Measurements from ENCODE around the gene C3orf18. TPM values are rescaled to one million over a fixed set of nuclear protein-coding genes. Genes with fewer than 3 reads are reported as not detected.

Gene C3orf18
- total and polyA plus RNA-seq, 7 donors = 7.3 to 30.1 (median 17.0) TPM

DNA sequence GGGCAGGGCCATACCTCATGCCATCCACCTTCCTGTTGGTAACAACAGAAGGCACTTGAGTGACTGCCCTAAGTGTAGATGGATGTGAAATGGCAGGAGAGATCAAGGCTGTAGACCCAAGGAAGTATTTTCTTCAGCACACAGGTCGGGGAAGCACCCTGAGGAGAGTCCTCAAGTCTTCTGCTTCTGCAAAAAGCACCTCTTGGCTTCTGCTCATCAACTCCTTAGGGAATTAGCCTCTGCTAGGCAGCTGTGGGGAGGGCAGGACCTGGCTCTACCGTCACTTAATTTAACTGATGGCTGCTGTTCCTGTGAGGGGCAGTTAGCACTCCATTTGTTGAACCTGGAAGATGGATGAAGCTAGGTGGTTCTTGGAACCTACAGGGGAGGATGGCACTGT is 57.2 kb downstream of the C3orf18 start:
- DNase-seq = no peak
- no peaks in the 10 kb centered on the region for H3K27me3 ChIP-seq (ENCODE audit: insufficient read depth in 3 of 3, low read length in 2 of 3)
- H3K4me1 ChIP-seq = no peaks in the 10 kb centered on the region
- no peaks in the 10 kb centered on the region for H3K9me3 ChIP-seq
- H3K36me3 ChIP-seq (ENCODE audit: insufficient read depth in 1 of 2, low read depth in 1 of 2) = no peaks in the 10 kb centered on the region
- TF ChIP-seq, protein P1, sequence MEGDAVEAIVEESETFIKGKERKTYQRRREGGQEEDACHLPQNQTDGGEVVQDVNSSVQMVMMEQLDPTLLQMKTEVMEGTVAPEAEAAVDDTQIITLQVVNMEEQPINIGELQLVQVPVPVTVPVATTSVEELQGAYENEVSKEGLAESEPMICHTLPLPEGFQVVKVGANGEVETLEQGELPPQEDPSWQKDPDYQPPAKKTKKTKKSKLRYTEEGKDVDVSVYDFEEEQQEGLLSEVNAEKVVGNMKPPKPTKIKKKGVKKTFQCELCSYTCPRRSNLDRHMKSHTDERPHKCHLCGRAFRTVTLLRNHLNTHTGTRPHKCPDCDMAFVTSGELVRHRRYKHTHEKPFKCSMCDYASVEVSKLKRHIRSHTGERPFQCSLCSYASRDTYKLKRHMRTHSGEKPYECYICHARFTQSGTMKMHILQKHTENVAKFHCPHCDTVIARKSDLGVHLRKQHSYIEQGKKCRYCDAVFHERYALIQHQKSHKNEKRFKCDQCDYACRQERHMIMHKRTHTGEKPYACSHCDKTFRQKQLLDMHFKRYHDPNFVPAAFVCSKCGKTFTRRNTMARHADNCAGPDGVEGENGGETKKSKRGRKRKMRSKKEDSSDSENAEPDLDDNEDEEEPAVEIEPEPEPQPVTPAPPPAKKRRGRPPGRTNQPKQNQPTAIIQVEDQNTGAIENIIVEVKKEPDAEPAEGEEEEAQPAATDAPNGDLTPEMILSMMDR (IDR thresholded peaks at IDR 0.05) = no peak
- H3K4me3 ChIP-seq = no peak overlapping the region
- WGBS, 3 donors = 70 to 79% (median 73%) methylated on average over 2 of the region's 2 CpGs
- no peak overlapping the region for H3K27ac ChIP-seq
- no peak for ATAC-seq
- intact Hi-C loops (cut with DNase I) = no loop called here

DNA sequence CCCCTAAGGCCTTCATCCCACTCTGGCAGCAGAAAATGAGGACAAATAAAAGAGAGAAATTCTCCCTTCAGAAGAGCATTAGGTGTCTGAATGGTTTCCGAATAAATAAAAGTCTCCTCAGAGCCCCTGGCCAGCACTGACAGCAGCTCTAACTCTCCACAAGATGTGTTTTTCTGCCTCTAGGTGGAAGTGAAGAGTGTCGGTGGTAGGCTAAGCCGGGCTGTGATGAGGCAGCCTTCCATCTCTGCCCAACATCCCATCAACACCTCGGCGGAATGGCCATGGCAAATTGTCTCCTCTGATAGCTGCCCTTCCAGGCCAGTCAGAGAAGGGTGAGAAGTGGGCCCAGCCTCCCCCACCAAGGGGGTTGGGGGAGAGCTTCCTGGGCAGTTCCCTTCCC is 57.8 kb downstream of the C3orf18 start:
- DNase-seq (no peak), ATAC-seq (no peak)
- Histone ChIP-seq H3K36me3 (ENCODE audit: insufficient read depth in 1 of 2, low read depth in 1 of 2) (no peaks in the 10 kb centered on the region), H3K27ac (no peak overlapping the region), H3K27me3 (ENCODE audit: insufficient read depth in 3 of 3, low read length in 2 of 3) (no peaks in the 10 kb centered on the region), H3K4me3 (no peak overlapping the region), H3K4me1 (no peaks in the 10 kb centered on the region), H3K9me3 (no peaks in the 10 kb centered on the region)
- intact Hi-C loops (cut with DNase I) = no loop called here
- TF ChIP-seq, protein P1 (IDR thresholded peaks at IDR 0.05) = no peak
- WGBS, 3 donors = 69 to 73% (median 69%) methylated on average over 5 of the region's 5 CpGs

DNA sequence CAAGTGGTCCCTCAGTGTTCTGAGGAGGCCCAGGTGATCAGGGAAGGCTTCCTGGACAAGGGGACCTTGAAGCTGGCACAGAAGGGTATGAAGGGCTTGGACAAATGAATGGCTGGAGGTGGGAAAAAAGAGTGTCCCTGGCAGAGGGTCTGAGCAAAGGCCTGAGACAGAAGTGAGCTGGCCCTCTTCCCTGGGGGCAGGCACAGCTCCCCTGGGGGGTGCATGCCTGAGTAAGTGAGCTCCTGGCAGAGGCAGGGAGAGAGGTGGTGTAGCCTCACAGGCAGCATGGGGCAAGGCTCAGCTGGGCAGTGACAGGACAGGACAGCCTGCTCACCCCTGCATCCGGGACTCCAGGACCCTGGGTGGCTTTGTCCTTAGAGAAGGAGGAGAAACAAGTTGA is 58.7 kb downstream of the C3orf18 start:
- ATAC-seq (no peak), DNase-seq (no peak)
- Histone ChIP-seq H3K36me3 (ENCODE audit: insufficient read depth in 1 of 2, low read depth in 1 of 2) (no peaks in the 10 kb centered on the region), H3K4me1 (no peaks in the 10 kb centered on the region), H3K27ac (no peak overlapping the region), H3K4me3 (no peak overlapping the region), H3K27me3 (ENCODE audit: insufficient read depth in 3 of 3, low read length in 2 of 3) (no peaks in the 10 kb centered on the region), H3K9me3 (no peaks in the 10 kb centered on the region)
- intact Hi-C loops (cut with DNase I) = no loop called here
- WGBS, 3 donors = 55 to 86% (median 70%) methylated on average over 1 of the region's 1 CpG
- TF ChIP-seq, protein P1 (IDR thresholded peaks at IDR 0.05) = no peak

Other genes with a start within 250 kb of the C3orf18 start
- gene HYAL2, start 245.0 kb downstream of the C3orf18 start, total RNA-seq = 10 to 100 TPM; 20.6 to 42.8 (median 25.6) TPM
- 10 to 100 TPM; 25.3 to 61.7 (median 41.8) TPM for gene HYAL2, start 245.0 kb downstream of the C3orf18 start, polyA plus RNA-seq
- 10 to 100 TPM; 31.5 to 43.6 (median 33.7) TPM for gene TUSC2, start 239.5 kb downstream of the C3orf18 start, total RNA-seq
- gene TUSC2, start 239.5 kb downstream of the C3orf18 start, polyA plus RNA-seq = 100 to 1,000 TPM in 1 of 3 donors, 10 to 100 TPM in 2; 38.0 to 100 (median 84.9) TPM
- 10 to 100 TPM; 10.1 to 24.2 (median 14.9) TPM for gene RASSF1, start 226.9 kb downstream of the C3orf18 start, total RNA-seq
- gene RASSF1, start 226.9 kb downstream of the C3orf18 start, polyA plus RNA-seq = 10 to 100 TPM; 33.3 to 84.5 (median 37.9) TPM
- under 1 TPM; 0.24 to 0.99 (median 0.57) TPM for gene ZMYND10, start 222.0 kb downstream of the C3orf18 start, total RNA-seq
- under 1 TPM; 0.23 to 0.99 (median 0.51) TPM for gene ZMYND10, start 222.0 kb downstream of the C3orf18 start, polyA plus RNA-seq
- gene NPRL2, start 217.0 kb downstream of the C3orf18 start, total RNA-seq = 10 to 100 TPM; 16.1 to 29.5 (median 19.6) TPM
- gene NPRL2, start 217.0 kb downstream of the C3orf18 start, polyA plus RNA-seq = 10 to 100 TPM; 21.5 to 36.6 (median 21.7) TPM
- 1 to 10 TPM; 5.7 to 9.2 (median 7.0) TPM for gene CYB561D2, start 216.9 kb downstream of the C3orf18 start, total RNA-seq
- 10 to 100 TPM; 14.7 to 34.8 (median 17.5) TPM for gene CYB561D2, start 216.9 kb downstream of the C3orf18 start, polyA plus RNA-seq
- gene TMEM115, start 208.2 kb downstream of the C3orf18 start, total RNA-seq = 10 to 100 TPM; 20.4 to 29.1 (median 23.2) TPM
- 10 to 100 TPM; 29.7 to 49.6 (median 42.7) TPM for gene TMEM115, start 208.2 kb downstream of the C3orf18 start, polyA plus RNA-seq
- gene CACNA2D2, start 64.1 kb downstream of the C3orf18 start, total RNA-seq = 1 to 10 TPM in 2 of 4 donors, under 1 TPM in 2; 0.56 to 1.6 (median 1.2) TPM
- under 1 TPM; 0.14 to 0.83 (median 0.77) TPM for gene CACNA2D2, start 64.1 kb downstream of the C3orf18 start, polyA plus RNA-seq
- gene HEMK1, start 1.8 kb upstream of the C3orf18 start, total RNA-seq = 10 to 100 TPM in 2 of 4 donors, 1 to 10 TPM in 2; 6.1 to 16.2 (median 9.3) TPM
- 10 to 100 TPM in 1 of 3 donors, 1 to 10 TPM in 2; 6.4 to 12.8 (median 10.0) TPM for gene HEMK1, start 1.8 kb upstream of the C3orf18 start, polyA plus RNA-seq
- gene CISH, start 44.0 kb upstream of the C3orf18 start, total RNA-seq = 10 to 100 TPM; 16.9 to 75.1 (median 50.4) TPM
- 10 to 100 TPM; 12.8 to 36.5 (median 18.5) TPM for gene CISH, start 44.0 kb upstream of the C3orf18 start, polyA plus RNA-seq
- gene MAPKAPK3, start 49.4 kb upstream of the C3orf18 start, total RNA-seq = 100 to 1,000 TPM in 3 of 4 donors, 10 to 100 TPM in 1; 88.2 to 277 (median 187) TPM
- gene MAPKAPK3, start 49.4 kb upstream of the C3orf18 start, polyA plus RNA-seq = 100 to 1,000 TPM; 213 to 409 (median 328) TPM
- gene DOCK3, start 107.2 kb upstream of the C3orf18 start, total RNA-seq = under 1 TPM; 0.46 to 0.91 (median 0.88) TPM
- under 1 TPM; 0.01 to 0.91 (median 0.21) TPM for gene DOCK3, start 107.2 kb upstream of the C3orf18 start, polyA plus RNA-seq

Data from psoas muscle (tissue), 8 donors.